Middle frontal gyrus (tissue), 1 donor: ENCODE measurements around the gene ZBTB40.

Experiments used
- DNase-seq: peaks from one replicate; pipeline ENCODE4 v3.0.0-alpha.2; 2015; ENCODE audit warnings: low spot score; ENCODE audit errors: extremely low spot score

The ZBTB40 gene

DNA sequence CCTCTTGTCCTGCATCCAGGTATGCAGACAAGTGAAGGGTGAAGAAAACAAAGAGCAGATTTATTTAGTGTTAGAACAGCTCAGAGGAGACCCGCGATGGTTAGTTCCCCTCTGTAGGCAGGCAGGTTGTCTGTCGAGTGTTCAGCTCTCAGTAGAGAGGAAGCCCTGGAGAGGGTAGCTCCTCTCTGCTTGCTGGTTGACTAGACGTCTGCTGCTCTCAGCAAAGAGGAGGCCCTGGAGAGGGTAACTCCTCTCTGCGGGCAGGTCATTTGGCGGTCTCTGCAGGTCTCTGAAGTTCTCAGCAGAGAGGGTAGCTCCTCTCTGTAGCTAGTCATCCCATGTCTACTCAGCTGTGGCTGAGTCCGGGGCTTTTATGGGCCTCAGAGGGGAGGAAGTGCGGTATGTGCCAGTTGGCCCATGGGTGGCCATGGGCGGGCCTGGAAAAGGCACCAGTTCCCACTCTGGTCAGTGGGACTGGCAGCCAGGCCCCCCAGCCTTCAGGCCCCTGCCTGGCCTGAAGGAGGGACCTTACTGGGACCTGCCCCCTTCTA, 13.4 kb downstream of the ZBTB40 start:
- no peak for DNase-seq

DNA sequence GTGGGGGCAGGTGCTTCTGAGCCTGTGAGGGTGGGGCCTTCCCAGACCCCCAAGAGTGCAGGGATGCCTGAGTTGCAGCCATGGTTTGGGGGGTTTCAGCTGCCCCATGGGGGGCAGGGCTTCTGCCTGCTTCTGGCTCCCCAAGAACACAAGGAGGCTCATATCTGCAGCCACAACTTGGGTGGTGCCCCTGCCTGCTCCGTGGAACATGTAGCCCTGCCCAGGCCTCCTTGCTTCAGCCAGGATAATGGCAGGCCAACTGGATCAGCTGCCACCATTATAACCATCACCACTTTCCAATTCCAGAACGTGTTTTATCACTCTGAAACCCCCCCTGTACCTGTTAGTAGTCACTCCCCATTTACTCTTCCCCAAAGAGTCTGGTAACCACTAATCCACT, 14.0 kb downstream of the ZBTB40 start:
- DNase-seq: no peak

DNA sequence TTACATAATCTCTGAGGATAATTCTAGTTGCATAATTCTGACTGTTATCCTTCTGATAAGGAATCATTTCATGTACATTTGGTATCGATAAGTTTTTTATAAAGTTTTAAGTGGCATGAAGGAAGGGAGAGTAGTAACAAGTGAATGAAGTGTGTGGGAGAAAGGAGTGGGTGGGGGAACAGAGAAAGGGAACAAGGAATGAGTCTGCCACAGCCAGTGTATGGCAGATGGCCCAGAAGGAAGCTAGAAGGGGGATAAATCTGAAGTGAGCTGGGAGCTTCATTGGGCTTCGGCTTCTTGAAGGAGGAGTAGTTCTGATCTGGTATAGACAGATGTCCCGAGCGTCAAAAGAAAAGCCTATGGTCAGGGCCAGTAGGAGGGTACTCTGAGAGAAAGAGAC, 18.6 kb downstream of the ZBTB40 start:
- DNase-seq: peak; percentile 16

DNA sequence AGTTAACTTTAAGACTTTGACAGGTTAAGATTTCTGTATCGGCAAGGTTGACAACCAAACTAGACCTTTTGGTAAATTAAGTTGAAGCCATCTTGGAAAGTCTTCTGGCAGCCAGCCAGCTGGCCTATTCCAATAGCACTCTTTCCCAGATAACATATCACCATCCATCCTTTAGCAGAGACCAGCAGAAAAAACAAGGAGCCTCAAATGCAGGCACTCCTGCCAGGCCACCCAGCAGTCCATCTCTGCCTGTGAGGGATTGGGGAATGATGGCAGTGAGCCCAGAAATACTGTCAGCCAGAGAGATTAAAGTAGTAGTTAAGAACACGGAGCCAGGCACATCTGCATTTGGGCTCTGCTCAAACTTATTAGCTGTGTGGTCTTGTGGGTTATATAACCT, 19.4 kb downstream of the ZBTB40 start:
- no peak for DNase-seq

DNA sequence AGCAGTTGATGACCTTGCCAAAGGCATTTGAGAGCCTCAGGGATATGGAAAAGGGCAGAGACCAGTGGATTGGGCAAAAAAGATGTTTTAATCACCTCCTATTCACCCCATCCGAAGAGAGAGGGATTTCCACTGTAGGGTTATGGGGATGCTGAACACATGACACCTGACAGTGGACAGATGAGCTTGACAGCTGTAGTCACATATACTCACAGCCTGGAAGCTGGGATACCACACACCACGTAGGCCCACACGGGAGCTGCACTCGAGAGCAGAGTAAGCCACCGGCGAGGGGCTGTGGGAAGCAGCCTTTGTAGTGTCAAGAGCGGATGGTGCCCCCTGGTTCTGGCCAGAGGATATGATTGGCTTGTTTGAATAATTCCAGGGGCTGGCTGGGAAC, 20.0 kb downstream of the ZBTB40 start:
- no peak for DNase-seq

GRCh38 chr1:22472596-22472995, 20.9 kb downstream of the ZBTB40 start:
- no peak for DNase-seq

DNA sequence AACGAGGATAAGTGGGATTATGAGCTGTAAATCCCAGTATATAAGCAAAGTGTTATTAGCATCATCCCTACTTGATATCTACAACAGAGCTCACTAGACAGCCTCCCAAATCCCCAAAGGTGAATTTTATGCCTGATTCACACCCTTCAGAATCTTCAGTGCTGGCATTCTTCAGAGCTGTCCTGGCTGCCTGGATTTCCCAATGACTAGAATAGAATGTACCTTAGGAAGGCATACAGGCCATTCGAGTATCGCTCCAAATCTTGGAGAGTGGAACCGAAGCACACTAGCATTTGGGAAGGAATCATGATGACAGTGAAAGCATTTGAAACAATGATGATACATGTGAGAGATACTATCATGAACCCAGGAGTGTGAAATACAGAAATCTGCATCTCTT, 22.3 kb downstream of the ZBTB40 start:
- DNase-seq: no peak

DNA sequence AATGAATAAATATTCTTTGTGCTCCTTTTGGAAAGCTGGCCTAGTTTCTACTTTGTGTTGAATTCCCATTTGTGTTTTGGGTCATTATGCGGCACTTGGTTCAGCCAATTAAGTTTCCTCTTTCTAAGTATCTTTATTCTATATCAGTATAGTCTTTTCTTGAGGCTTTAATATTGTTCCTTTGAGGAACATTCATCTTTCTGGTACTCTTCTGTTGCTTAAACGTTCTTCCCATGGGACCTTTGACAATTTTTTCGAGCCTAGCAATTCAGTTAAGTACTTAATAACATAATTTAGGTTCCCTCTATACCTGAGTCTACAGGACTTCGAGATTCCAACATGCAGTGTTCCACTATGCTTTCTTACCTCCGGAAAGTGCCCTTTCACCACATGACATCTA, 24.9 kb downstream of the ZBTB40 start:
- no peak for DNase-seq

GRCh38 chr1:22483121-22483520, 31.5 kb downstream of the ZBTB40 start:
- no peak for DNase-seq

DNA sequence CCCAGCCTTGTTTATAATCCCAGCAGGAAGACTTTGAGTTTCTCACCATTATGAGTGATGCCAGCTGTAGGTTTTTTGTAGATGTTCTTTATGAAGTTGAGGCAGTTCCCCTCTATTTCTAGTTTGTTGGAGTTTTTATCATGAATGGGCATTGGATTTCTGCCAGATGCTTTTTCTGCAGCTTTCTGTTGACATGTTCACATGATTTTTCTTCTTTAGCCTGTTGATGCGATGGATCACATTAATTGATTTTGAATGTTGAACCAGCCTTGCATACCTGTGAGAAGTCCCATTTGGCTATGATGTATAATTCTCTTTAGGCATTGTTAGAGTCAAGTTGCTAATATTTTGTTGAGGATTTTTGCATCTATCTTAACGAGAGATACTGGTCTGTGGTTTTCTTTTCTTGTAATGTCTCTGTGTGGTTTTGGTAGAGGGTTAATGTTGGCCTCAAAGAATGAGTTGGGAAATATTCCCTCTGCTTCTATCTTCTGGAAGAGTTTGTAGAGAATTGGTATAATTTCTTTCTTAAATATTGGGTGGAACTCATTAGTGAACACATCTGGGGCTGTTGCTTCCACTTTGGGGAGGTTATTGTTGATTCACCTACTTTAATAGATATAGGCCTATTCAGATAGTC, 33.2 kb downstream of the ZBTB40 start:
- DNase-seq: no peak

DNA sequence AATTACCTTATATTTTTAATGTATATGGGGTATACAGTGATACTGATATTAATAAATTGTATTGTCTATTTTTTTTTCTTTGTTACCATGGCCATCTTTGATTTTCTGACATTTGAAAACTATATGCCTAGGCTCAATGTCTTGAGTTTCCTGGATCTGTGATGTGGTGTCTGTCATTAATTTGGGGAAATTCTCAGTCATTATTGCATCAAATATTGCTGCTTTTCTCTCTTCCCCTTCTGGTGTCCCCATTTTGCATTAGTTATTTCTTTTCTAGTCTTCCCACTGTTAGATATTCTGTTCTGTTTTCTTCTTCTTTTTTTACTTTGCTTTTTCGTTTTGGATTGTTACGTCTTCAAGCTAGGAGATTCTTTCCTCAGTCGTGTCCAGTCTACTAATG, 33.8 kb downstream of the ZBTB40 start:
- no peak for DNase-seq

- DNase-seq: no peak
Observed at GRCh38 chr1:22487781-22488180, 36.1 kb downstream of the ZBTB40 start.

DNA sequence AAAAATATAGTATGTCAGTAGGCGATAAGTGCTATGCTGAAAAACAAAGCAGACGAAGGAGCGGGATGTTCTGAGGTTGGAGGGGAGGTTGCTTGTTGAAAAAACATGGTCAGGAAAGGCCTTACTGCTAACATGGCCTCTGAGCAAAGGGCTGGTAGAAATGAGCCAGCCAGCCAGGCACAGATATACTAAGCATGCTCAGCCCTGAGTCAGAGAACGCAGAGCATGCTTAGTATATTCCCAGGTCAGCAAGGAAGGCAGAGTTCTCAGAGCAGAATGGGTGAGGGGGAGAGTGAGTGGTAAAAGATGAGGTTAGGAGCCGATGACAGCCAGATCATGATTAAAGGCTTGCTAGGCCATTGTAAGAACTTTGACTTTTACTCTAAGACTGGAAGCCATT, 36.7 kb downstream of the ZBTB40 start:
- DNase-seq: no peak

- DNase-seq: no peak
Observed at GRCh38 chr1:22489278-22489677, 37.6 kb downstream of the ZBTB40 start.

- DNase-seq: no peak
Observed at GRCh38 chr1:22489823-22490222, 38.2 kb downstream of the ZBTB40 start.

DNA sequence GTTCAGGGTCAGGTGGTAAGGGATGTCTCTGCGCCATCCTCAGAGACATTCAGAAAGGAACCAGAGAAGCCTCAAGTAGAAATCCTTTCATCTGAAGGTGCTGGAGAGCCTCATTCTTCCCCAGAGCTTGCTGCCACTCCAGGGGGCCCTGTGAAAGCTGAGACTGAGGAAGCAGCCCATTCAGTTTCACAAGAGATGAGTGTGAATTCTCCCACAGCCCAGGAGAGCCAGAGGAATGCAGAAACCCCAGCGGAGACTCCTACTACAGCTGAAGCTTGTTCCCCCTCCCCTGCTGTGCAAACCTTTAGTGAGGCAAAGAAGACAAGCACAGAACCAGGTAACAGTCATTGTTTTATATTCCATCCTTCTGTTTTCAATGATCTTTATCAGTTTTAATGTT, 38.7 kb downstream of the ZBTB40 start:
- no peak for DNase-seq

DNA sequence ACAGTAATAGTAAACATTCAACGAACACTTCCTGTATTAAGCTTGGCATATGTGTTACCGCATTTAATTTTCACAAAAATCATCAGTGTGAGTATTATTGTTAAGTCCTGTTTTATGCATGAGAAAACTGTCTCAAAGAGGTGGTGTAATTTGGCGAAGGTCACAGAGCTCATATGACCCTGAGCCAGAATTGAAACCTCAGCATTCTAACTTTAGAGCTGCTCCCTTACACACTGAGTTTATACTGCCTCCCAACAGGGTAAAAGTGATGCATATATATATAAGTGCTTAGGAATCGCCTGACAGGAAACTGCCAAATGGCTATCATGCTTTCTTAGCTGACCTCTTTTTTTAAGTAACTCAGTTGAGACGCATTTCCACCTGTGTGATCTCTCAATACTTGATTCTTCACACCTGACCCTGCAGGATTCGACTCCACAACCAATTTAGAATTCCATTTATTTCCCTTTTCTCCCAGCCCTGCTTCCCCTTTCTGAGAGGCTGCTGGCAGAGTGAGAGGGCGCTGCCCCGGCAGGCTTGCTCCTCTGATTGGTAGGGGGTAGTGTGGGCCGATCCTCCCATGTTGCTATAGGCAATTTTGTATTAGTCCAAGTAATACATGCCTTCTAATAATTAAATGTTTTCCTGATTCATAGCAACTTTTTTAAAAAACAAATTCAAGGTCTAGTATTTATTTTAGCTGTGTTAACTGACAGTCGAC, 40.5 kb downstream of the ZBTB40 start:
- DNase-seq: no peak

- DNase-seq: no peak
Observed at GRCh38 chr1:22494144-22494543, 42.5 kb downstream of the ZBTB40 start.

- DNase-seq: no peak
Observed at GRCh38 chr1:22494943-22495579, 43.4 kb downstream of the ZBTB40 start.

DNA sequence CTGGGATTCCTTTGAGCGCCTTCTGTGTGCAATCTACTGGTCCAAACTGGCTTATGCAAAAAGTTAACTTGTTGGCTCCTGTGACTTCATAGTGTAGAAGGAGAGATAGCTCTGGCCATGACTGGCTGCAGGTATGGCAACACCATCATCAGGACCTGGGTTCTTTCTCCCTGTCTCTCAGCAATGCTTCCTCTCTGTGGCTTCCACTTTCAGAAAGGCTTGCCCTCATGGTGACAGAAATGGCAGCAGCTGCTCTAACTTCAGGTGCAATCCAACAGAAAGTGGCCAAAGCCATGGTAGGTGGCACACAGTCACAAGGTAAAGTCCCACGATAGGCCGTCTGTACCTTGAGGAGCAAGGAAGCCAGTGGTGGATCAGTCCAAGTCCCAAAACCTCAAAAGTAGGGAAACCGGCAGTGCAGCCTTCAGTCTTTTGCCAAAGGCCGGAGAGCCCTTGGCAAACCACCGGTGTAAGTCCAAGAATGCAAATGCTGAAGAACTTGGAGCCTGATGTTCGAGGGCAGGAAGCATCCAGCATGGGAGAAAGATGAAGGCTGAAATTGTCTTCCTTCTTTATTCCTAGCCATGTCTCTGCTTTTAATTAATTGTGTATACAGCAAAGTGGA, 45.0 kb downstream of the ZBTB40 start:
- no peak for DNase-seq

DNA sequence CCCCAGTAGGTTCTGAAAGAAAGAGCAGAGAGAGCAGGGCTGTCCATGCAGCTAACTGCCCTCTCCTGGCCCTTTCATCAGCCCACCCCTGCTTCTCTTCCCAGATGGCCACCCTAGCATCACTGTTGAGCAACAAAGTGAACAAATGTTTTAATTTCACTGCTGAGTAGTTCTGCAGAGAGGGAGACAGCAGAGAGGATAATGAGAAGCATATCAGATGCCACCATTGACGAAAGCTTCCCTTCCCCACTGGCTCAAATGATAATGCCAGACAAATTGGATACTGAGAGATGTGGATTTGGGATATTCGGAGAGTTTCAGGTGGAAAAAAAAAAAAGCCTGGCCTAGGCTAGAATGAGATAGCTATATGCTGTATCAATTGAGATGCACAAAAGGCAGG, 46.8 kb downstream of the ZBTB40 start:
- no peak for DNase-seq

GRCh38 chr1:22500058-22500457, 48.4 kb downstream of the ZBTB40 start:
- DNase-seq: no peak
